Cardiac muscle cell (in vitro differentiated cells and primary cell): Measurements from ENCODE around the gene KCTD16. TPM values are rescaled to one million over a fixed set of nuclear protein-coding genes. Genes with fewer than 3 reads are reported as not detected.

Experiments
- DNase-seq, 2 donors: peaks; one replicate each; pipeline versions ENCODE4 v3.0.0 to v3.0.0-alpha.2; 2010 to 2017; ENCODE audit warnings: low read depth in 1 of 2, low spot score in 1 of 2
- H3K27ac ChIP-seq: fragments of 200-600 bp; sonication (generic); 2 replicates; pipeline ENCODE4 v1.5.1; 2016
- H3K27me3 ChIP-seq: fragments of 200-600 bp; sonication (generic); 2 replicates; pipeline ENCODE4 v1.6.0; 2016; ENCODE audit warnings: control low read depth
- H3K36me3 ChIP-seq: fragments of 200-600 bp; sonication (generic); 2 replicates; pipeline ENCODE4 v1.5.1; 2016; ENCODE audit warnings: control low read depth
- H3K4me1 ChIP-seq: fragments of 200-600 bp; sonication (generic); 2 replicates; pipeline ENCODE4 v1.8.1; 2017; ENCODE audit warnings: low read depth, mild to moderate bottlenecking, mixed run types
- H3K4me3 ChIP-seq: fragments of 200-600 bp; sonication (generic); 2 replicates; pipeline ENCODE4 v1.5.1; 2016; ENCODE audit warnings: mild to moderate bottlenecking
- H3K9me3 ChIP-seq: fragments of 200-600 bp; sonication (generic); 2 replicates; pipeline ENCODE4 v1.5.1; 2017; ENCODE audit warnings: low read depth, mild to moderate bottlenecking, control low read depth
- CTCF ChIP-seq: IDR thresholded peaks from 2 replicates; pipeline ENCODE4 v1.5.1; 2012; ENCODE audit warnings: low read depth, mild to moderate bottlenecking, low read length
- polyA plus RNA-seq: library from polyadenylated mRNA; unstranded; fragments of >200 nt; fragmentation: Nextera tagmentation; extraction: Ambion mirVana; gene quantifications from 2 replicates; pipeline ENCODE4 v1.2.1, GENCODE V29; 2016
- total RNA-seq: library from RNA; depleted of rRNA; stranded (reverse); fragments of >200 nt; gene quantifications from 2 replicates; pipeline ENCODE4 v1.2.3, GENCODE V29; 2016

Gene KCTD16
- total and polyA plus RNA-seq, 2 experiments from 2014 or later: 0.13 to 0.66 TPM

- no peaks in the 10 kb centered on the region for H3K9me3 ChIP-seq
- DNase-seq: no peak
- TF ChIP-seq CTCF: no peak
- H3K4me3 ChIP-seq: no peak overlapping the region
- no peaks in the 10 kb centered on the region for H3K27me3 ChIP-seq
- no peak overlapping the region for H3K27ac ChIP-seq
- H3K36me3 ChIP-seq: no peaks in the 10 kb centered on the region
- H3K4me1 ChIP-seq: no peaks in the 10 kb centered on the region
Observed at GRCh38 chr5:144460600-144460999, 289.9 kb downstream of the KCTD16 start.

GRCh38 chr5:144462577-144462976 lies 291.9 kb downstream of the KCTD16 start:
- no peak overlapping the region for H3K27ac ChIP-seq
- H3K27me3 ChIP-seq: no peaks in the 10 kb centered on the region
- no peaks in the 10 kb centered on the region for H3K9me3 ChIP-seq
- H3K4me1 ChIP-seq: no peaks in the 10 kb centered on the region
- no peak for DNase-seq
- no peak for TF ChIP-seq CTCF
- H3K4me3 ChIP-seq: no peak overlapping the region
- no peaks in the 10 kb centered on the region for H3K36me3 ChIP-seq

GRCh38 chr5:144463481-144464223 lies 293.0 kb downstream of the KCTD16 start:
- no peaks in the 10 kb centered on the region for H3K27me3 ChIP-seq

GRCh38 chr5:144464306-144464705 lies 293.6 kb downstream of the KCTD16 start:
- Histone ChIP-seq H3K36me3 (no peaks in the 10 kb centered on the region), H3K4me1 (peaks cover 3% of the 10 kb centered on the region), H3K27ac (no peak overlapping the region), H3K9me3 (no peaks in the 10 kb centered on the region), H3K4me3 (no peak overlapping the region), H3K27me3 (no peaks in the 10 kb centered on the region)
- DNase-seq: no peak
- TF ChIP-seq CTCF: no peak

More at GRCh38 chr5:144463481-144464223, 293.0 kb downstream of the KCTD16 start:
- no peak for TF ChIP-seq CTCF
- no peaks in the 10 kb centered on the region for H3K36me3 ChIP-seq
- H3K4me3 ChIP-seq: no peak overlapping the region
- no peak overlapping the region for H3K27ac ChIP-seq
- no peaks in the 10 kb centered on the region for H3K9me3 ChIP-seq
- DNase-seq: no peak
- no peaks in the 10 kb centered on the region for H3K4me1 ChIP-seq

- Histone ChIP-seq H3K9me3 (no peaks in the 10 kb centered on the region), H3K27ac (no peak overlapping the region), H3K4me1 (peaks cover 3% of the 10 kb centered on the region), H3K4me3 (no peak overlapping the region), H3K36me3 (no peaks in the 10 kb centered on the region), H3K27me3 (no peaks in the 10 kb centered on the region)
- no peak for TF ChIP-seq CTCF
- no peak for DNase-seq
Observed at GRCh38 chr5:144465441-144465840, 294.8 kb downstream of the KCTD16 start.
